Right cardiac atrium (tissue), 5 donors: ENCODE measurements around the gene SARNP. TPM values are rescaled to one million over a fixed set of nuclear protein-coding genes. Genes with fewer than 3 reads are reported as not detected.

Source experiments
- ATAC-seq, 2 donors: fragments of 200-7000 bp; cut with Tn5 transposase; one replicate each; pipeline versions ENCODE4 v1.8.0 to v1.9.1; 2020; ENCODE audit warnings: moderate library complexity in 2 of 2, mild to moderate bottlenecking in 1 of 2
- DNase-seq, 3 donors: peaks; one replicate each; pipeline ENCODE4 v3.0.0-alpha.2; 2020
- H3K27ac ChIP-seq: one replicate; pipeline ENCODE4 v1.5.1; 2013; ENCODE audit warnings: mild to moderate bottlenecking, low read length, control low read depth, moderate library complexity
- H3K27me3 ChIP-seq: one replicate; pipeline ENCODE4 v1.6.1; 2013; ENCODE audit not compliant: control insufficient read depth, insufficient read depth
- H3K4me1 ChIP-seq: one replicate; pipeline ENCODE4 v1.6.1; 2013; ENCODE audit warnings: low read length; ENCODE audit not compliant: control insufficient read depth, insufficient read depth
- H3K4me3 ChIP-seq: one replicate; pipeline ENCODE4 v1.5.1; 2013; ENCODE audit warnings: low read length, control low read depth
- H3K9me3 ChIP-seq: one replicate; pipeline ENCODE4 v1.6.1; 2013; ENCODE audit warnings: low read length; ENCODE audit not compliant: control insufficient read depth
- WGBS: extraction: QIAGEN DNeasy Blood & Tissue Kit; methylation state at CpG from one replicate; pipeline ENCODE4 v1.1.7; 2013; 5-methylcytosine and 5-hydroxymethylcytosine counted together
- intact Hi-C, 4 donors: fragments of 100-400 bp; cut with DNase I; formaldehyde crosslinking; loops; one replicate each; pipeline versions ENCODE4 v1.11.0 to v1.14.0; 2022 to 2023
- polyA plus RNA-seq: library from polyadenylated mRNA; stranded (reverse); fragments of 200-250 nt; gene quantifications from one replicate; pipeline ENCODE4 v1.2.3, GENCODE V29; 2013
- total RNA-seq, 4 donors: library from RNA; stranded (reverse); fragmentation: NEBNext Ultra II Directional; extraction: Animal tissue kit (Norgen Biotek cat#: 25700); gene quantifications; one replicate each; pipeline ENCODE4 v1.2.1, GENCODE V29; 2021
- donor health status: healthy with polysubstance abuse.
- donor health status: DM: no; HTN: yes; CAD: no.
- donor health status: DM: no; HTN: no; CAD: no.
- donor health status: DM: no; HTN: yes; CAD: no; lungs with severe emphysema.
- donor health status: DM: yes; HTN: yes; CAD: no.

Gene SARNP
- total and polyA plus RNA-seq, 5 donors = 50.3 to 113 (median 54.9) TPM

GRCh38 chr12:55717011-55718007 lies 100.2 kb downstream of the SARNP start:
- ATAC-seq (no peak), DNase-seq (peak; percentile 34 to 52 (median 37))
- 35% methylated on average over 8 of the region's 8 CpGs for WGBS
- peaks cover 32% of the 10 kb centered on the region for H3K4me1 ChIP-seq
- H3K27ac ChIP-seq = peak overlapping the region; percentile 87
- intact Hi-C loops = loop anchor here in 1 of 4 donors (5.0 kb wide), 1 partner anchor 35 kb away; a partner anchor contains a TSS
- H3K4me3 ChIP-seq = peak overlapping the region; percentile 51
- H3K27me3 ChIP-seq = no peaks in the 10 kb centered on the region
- H3K9me3 ChIP-seq = no peaks in the 10 kb centered on the region

GRCh38 chr12:55716582-55716957 lies 101.0 kb downstream of the SARNP start:
- H3K4me3 ChIP-seq = peak overlapping the region; percentile 51
- DNase-seq (no peak), ATAC-seq (peak in 1 of 2 donors; percentile 7)
- H3K27me3 ChIP-seq = no peaks in the 10 kb centered on the region
- intact Hi-C loops = loop anchor here in 1 of 4 donors (5.0 kb wide), 1 partner anchor 34 kb away; a partner anchor contains a TSS
- WGBS = 6% methylated on average over 13 of the region's 13 CpGs
- H3K9me3 ChIP-seq = no peaks in the 10 kb centered on the region
- H3K4me1 ChIP-seq = peaks cover 32% of the 10 kb centered on the region
- H3K27ac ChIP-seq = peak overlapping the region; percentile 87

GRCh38 chr12:55715833-55716581 lies 101.5 kb downstream of the SARNP start, which contains the start of gene BLOC1S1:
Gene BLOC1S1, plus strand, starts transcription at chr12:55716046. Its CDS starts 6 bp downstream, at chr12:55716052.
- H3K9me3 ChIP-seq = no peaks in the 10 kb centered on the region
- under 1% methylated on average over 42 of the region's 42 CpGs for WGBS
- H3K27me3 ChIP-seq = no peaks in the 10 kb centered on the region
- H3K4me1 ChIP-seq = peaks cover 29% of the 10 kb centered on the region
- ATAC-seq = peak; percentile 63 to 77
- H3K27ac ChIP-seq = peak within 1 kb of the TSS; percentile 87
- peak; percentile 93 to 97 (median 96) for DNase-seq
- peak within 1 kb of the TSS; percentile 51 for H3K4me3 ChIP-seq
- intact Hi-C loops = loop anchor here in 1 of 4 donors (5.0 kb wide), 1 partner anchor 34 kb away; a partner anchor contains a TSS

GRCh38 chr12:55715169-55715764 lies 102.3 kb downstream of the SARNP start:
- Histone ChIP-seq H3K4me1 (peaks cover 29% of the 10 kb centered on the region), H3K4me3 (peak overlapping the region; percentile 51), H3K27ac (peak overlapping the region; percentile 87), H3K9me3 (no peaks in the 10 kb centered on the region), H3K27me3 (no peaks in the 10 kb centered on the region)
- no peak for ATAC-seq
- intact Hi-C loops = loop anchor here in 1 of 4 donors (5.0 kb wide), 1 partner anchor 33 kb away; a partner anchor contains a TSS
- peak in 2 of 3 donors; percentile 2 to 4 for DNase-seq
- 58% methylated on average over 7 of the region's 7 CpGs for WGBS

- H3K27ac ChIP-seq = no peak overlapping the region
- DNase-seq (no peak), ATAC-seq (no peak)
- H3K27me3 ChIP-seq = no peaks in the 10 kb centered on the region
- intact Hi-C loops = no loop called here
- WGBS = 40% methylated on average over 2 of the region's 2 CpGs
- no peaks in the 10 kb centered on the region for H3K9me3 ChIP-seq
- H3K4me3 ChIP-seq = peak overlapping the region; percentile 71
- H3K4me1 ChIP-seq = peaks cover 20% of the 10 kb centered on the region
Measured at GRCh38 chr12:55713721-55714120, 103.8 kb downstream of the SARNP start.

GRCh38 chr12:55712700-55713415 lies 104.7 kb downstream of the SARNP start:
- Histone ChIP-seq H3K4me1 (peaks cover 15% of the 10 kb centered on the region), H3K9me3 (no peaks in the 10 kb centered on the region), H3K27ac (peak overlapping the region; percentile 99), H3K4me3 (peak overlapping the region; percentile 71), H3K27me3 (no peaks in the 10 kb centered on the region)
- WGBS = 14% methylated on average over 1 of the region's 1 CpG
- ATAC-seq (peak in 1 of 2 donors; percentile 6), DNase-seq (peak in 2 of 3 donors; percentile 38 to 53)
- intact Hi-C loops = no loop called here

- intact Hi-C loops = no loop called here
- ATAC-seq = peak; percentile 43 to 66
- Histone ChIP-seq H3K27ac (peak overlapping the region; percentile 99), H3K27me3 (no peaks in the 10 kb centered on the region), H3K4me3 (peak overlapping the region; percentile 71), H3K4me1 (peaks cover 7% of the 10 kb centered on the region), H3K9me3 (no peaks in the 10 kb centered on the region)
- 32% methylated on average over 4 of the region's 4 CpGs for WGBS
- DNase-seq = peak; percentile 77 to 84 (median 83)
Measured at GRCh38 chr12:55711786-55712553, 105.6 kb downstream of the SARNP start.

GRCh38 chr12:55708695-55709233 lies 108.8 kb downstream of the SARNP start:
- Histone ChIP-seq H3K4me3 (peak overlapping the region; percentile 81), H3K27me3 (no peaks in the 10 kb centered on the region), H3K9me3 (no peaks in the 10 kb centered on the region), H3K4me1 (peaks cover 8% of the 10 kb centered on the region), H3K27ac (peak overlapping the region; percentile 92)
- peak; percentile 58 to 66 for ATAC-seq
- peak; percentile 60 to 81 (median 78) for DNase-seq
- intact Hi-C loops = no loop called here
- under 1% methylated on average over 3 of the region's 3 CpGs for WGBS
